T-cell (primary cell): ENCODE results near the gene ACTN1. TPM values are rescaled to one million over a fixed set of nuclear protein-coding genes. Genes with fewer than 3 reads are reported as not detected.
A peak's percentile ranks its signal among the peaks of the same experiment; 100 is the strongest.

Source experiments
- ATAC-seq, 4 experiments: fragments of 200-7000 bp in 3 of 4; fragments of 150-1000 bp in 1 of 4; cut with Tn5 transposase; replicated peaks in 1 of 4; 1 replicate in 3 of 4; 2 replicates in 1 of 4; pipeline ENCODE4 v1.10.0; 2021; ENCODE audit warnings: moderate library complexity in 3 of 4, mild to moderate bottlenecking in 2 of 4, moderate number of reproducible peaks in 1 of 4
- CTCF ChIA-PET, 2 donors: fragments of 300-600 bp; sonication (Branson Sonifier 250); formaldehyde crosslinking; loops; one replicate each; lab custom pipeline; 2022; ENCODE audit warnings: antibody characterized with exemption in 2 of 2; lab: Charles Lee
- POLR2A ChIA-PET, 2 donors: fragments of 300-600 bp; sonication (Branson Sonifier 250); formaldehyde crosslinking; loops; one replicate each; lab custom pipeline; 2022; ENCODE audit warnings: antibody characterized with exemption in 2 of 2; lab: Charles Lee
- DNase-seq, 35 experiments: peaks; one replicate each; pipeline versions ENCODE4 v3.0.0 to v3.0.0-alpha.2; 2013 to 2023
- H3K27ac ChIP-seq: one replicate; pipeline ENCODE4 v1.5.1; 2013; ENCODE audit warnings: low read length
- H3K27me3 ChIP-seq, 2 experiments: replicated peaks in 1 of 2; 1 replicate in 1 of 2; 2 replicates in 1 of 2; pipeline versions ENCODE4 v1.6.1 to v1.7.0; 2013; ENCODE audit warnings: low read length in 1 of 2, mixed read lengths in 1 of 2; ENCODE audit not compliant: control insufficient read depth in 2 of 2, insufficient read depth in 2 of 2; ENCODE audit errors: extremely low read depth in 1 of 2
- H3K36me3 ChIP-seq, 2 donors: 1 replicate in 1 of 2; 2 replicates in 1 of 2; pipeline versions ENCODE4 v1.6.1 to v1.7.0; 2013; ENCODE audit warnings: low read length in 1 of 2; ENCODE audit not compliant: control insufficient read depth in 2 of 2, insufficient read depth in 1 of 2; ENCODE audit errors: extremely low read depth in 1 of 2
- H3K4me1 ChIP-seq, 2 experiments: 1 replicate in 1 of 2; 2 replicates in 1 of 2; pipeline versions ENCODE4 v1.6.1 to v1.7.0; 2013; ENCODE audit warnings: low read length in 2 of 2, mixed read lengths in 1 of 2; ENCODE audit not compliant: insufficient read depth in 2 of 2, control insufficient read depth in 1 of 2; ENCODE audit errors: extremely low read depth in 1 of 2
- H3K4me3 ChIP-seq, 2 donors: 1 replicate in 1 of 2; 2 replicates in 1 of 2; pipeline versions ENCODE4 v1.5.1 to v1.7.0; 2013; ENCODE audit warnings: mild to moderate bottlenecking in 2 of 2, low read length in 1 of 2, moderate library complexity in 1 of 2; ENCODE audit not compliant: control insufficient read depth in 1 of 2; ENCODE audit errors: extremely low read depth in 1 of 2
- H3K9me3 ChIP-seq: 2 replicates; pipeline ENCODE4 v1.7.0; 2013
- H3K27ac Mint-ChIP-seq, 2 donors: one replicate each; pipeline ENCODE4 v1.8.0; 2020 to 2021; ENCODE audit warnings: mild to moderate bottlenecking in 2 of 2, mixed read lengths in 2 of 2
- H3K27me3 Mint-ChIP-seq, 2 donors: one replicate each; pipeline ENCODE4 v1.8.0; 2021 to 2022; ENCODE audit warnings: mixed read lengths in 2 of 2
- H3K36me3 Mint-ChIP-seq: one replicate; pipeline ENCODE4 v1.8.0; 2021; ENCODE audit warnings: mixed read lengths
- H3K4me1 Mint-ChIP-seq, 3 donors: one replicate each; pipeline ENCODE4 v1.8.0; 2020 to 2022; ENCODE audit warnings: mixed read lengths in 3 of 3, mild to moderate bottlenecking in 1 of 3
- H3K4me3 Mint-ChIP-seq, 3 donors: one replicate each; pipeline ENCODE4 v1.8.0; 2020 to 2022; ENCODE audit warnings: mild to moderate bottlenecking in 3 of 3, mixed read lengths in 3 of 3, moderate library complexity in 3 of 3
- H3K9me3 Mint-ChIP-seq, 3 donors: one replicate each; pipeline ENCODE4 v1.8.0; 2020 to 2022; ENCODE audit warnings: mixed read lengths in 3 of 3
- WGBS: methylation state at CpG from one replicate; pipeline ENCODE4 v1.1.5; 2013; ENCODE audit warnings: missing lambda C conversion rate; ENCODE audit not compliant: insufficient coverage; 5-methylcytosine and 5-hydroxymethylcytosine counted together
- total RNA-seq, 35 experiments: library from RNA in 6 of 35; stranded (reverse) in 6 of 35; fragments of 120-200 nt in 1 of 35; gene quantifications; one replicate each; pipeline versions ENCODE4 v1.2.1 to v1.2.4 and lab custom pipeline; 2013 to 2026

Gene ACTN1
- total RNA-seq, 5 donors from 2014 or later (not counting 1 experiment from before 2014, with no cell fraction given): 84.8 to 219 (median 122) TPM

DNA sequence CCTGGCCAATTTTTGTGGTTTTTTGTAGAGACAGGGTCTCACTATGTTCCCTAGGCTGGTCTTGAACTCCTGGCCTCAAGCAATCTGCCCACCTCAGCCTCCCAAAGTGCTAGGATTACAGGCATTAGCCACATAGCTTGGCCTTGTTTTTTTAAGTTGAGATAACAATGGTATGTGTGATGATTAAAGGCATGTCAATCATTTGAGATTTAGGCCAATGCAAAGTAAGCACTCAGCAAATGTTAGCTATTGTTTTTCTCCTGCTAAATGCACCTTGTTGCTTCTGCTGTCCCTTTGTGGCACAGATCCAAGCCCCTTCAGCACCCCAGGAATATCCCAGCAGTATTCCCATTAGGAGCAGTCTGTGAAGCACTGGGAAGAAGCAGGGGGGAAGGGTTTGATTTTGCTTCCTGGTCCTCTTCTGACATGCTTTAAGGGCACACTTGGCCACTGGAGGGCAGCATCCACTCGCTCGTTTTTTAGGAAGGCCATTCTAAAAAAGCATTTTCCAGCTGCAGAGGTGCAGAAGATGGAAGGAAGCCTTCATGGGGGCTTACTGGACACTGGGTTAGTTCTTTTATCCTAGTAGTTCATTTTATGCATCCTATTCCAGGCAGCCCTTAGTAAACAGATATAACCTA lies 116.0 kb downstream of the ACTN1 start:
- H3K4me3 ChIP-seq: no peak overlapping the region
- ChIA-PET CTCF (interaction anchor here (0.7 to 1.6 kb wide), 8 partner anchors 51 to 566 kb away, joined by 3 to 10 read pairs (median 3); no protein-coding TSS in a partner anchor), POLR2A (no interaction called here)
- Mint-ChIP-seq H3K9me3 (peaks cover 0 to 11% (median 5%) of the 10 kb centered on the region in 3 donors), H3K27me3 (no peaks in the 10 kb centered on the region), H3K4me1 (no peaks in the 10 kb centered on the region), H3K27ac (no peak overlapping the region), H3K4me3 (no peak overlapping the region), H3K36me3 (no peaks in the 10 kb centered on the region)
- H3K9me3 ChIP-seq: no peaks in the 10 kb centered on the region
- DNase-seq: peak; percentile 21 to 75 (median 55)
- no peaks in the 10 kb centered on the region for H3K36me3 ChIP-seq
- 0% methylated on average over 2 of the region's 2 CpGs for WGBS
- peak in 3 of 4 experiments; percentile 32 to 51 (median 50) for ATAC-seq
- no peaks in the 10 kb centered on the region for H3K27me3 ChIP-seq
- no peaks in the 10 kb centered on the region for H3K4me1 ChIP-seq
- no peak overlapping the region for H3K27ac ChIP-seq

DNA sequence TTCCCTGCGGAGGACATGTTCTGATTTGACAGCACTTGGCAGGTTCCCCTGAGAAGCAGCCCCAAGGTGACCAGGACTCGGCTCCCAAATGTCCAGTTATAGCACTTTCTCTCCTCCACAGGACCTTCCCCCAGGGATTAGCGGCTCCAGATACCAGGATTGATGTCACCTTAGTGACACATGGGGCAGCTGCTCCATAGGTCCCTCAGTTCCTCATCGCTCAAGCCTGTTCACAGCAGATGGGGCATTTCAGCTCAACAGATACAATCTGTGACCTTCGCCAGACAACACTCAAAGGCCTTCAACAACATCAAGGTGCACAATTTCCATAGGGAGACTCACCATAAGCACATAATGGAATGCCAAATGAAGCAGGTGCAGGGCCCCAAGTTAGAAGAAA lies 118.3 kb downstream of the ACTN1 start:
- CTCF ChIA-PET: interaction anchor here in 1 of 2 donors (0.5 kb wide), 1 partner anchor 9 kb away, joined by 5 read pairs; no protein-coding TSS in a partner anchor
- Mint-ChIP-seq H3K4me3 (no peak overlapping the region), H3K36me3 (no peaks in the 10 kb centered on the region), H3K9me3 (peaks cover 0 to 10% (median 4%) of the 10 kb centered on the region in 3 donors), H3K4me1 (no peaks in the 10 kb centered on the region), H3K27ac (no peak overlapping the region), H3K27me3 (no peaks in the 10 kb centered on the region)
- DNase-seq: no peak
- H3K36me3 ChIP-seq: no peaks in the 10 kb centered on the region
- H3K9me3 ChIP-seq: no peaks in the 10 kb centered on the region
- 97% methylated on average over 4 of the region's 5 CpGs for WGBS
- no peaks in the 10 kb centered on the region for H3K27me3 ChIP-seq
- no peak for ATAC-seq
- H3K4me3 ChIP-seq: no peak overlapping the region
- no peak overlapping the region for H3K27ac ChIP-seq
- no peaks in the 10 kb centered on the region for H3K4me1 ChIP-seq
- POLR2A ChIA-PET: no interaction called here

DNA sequence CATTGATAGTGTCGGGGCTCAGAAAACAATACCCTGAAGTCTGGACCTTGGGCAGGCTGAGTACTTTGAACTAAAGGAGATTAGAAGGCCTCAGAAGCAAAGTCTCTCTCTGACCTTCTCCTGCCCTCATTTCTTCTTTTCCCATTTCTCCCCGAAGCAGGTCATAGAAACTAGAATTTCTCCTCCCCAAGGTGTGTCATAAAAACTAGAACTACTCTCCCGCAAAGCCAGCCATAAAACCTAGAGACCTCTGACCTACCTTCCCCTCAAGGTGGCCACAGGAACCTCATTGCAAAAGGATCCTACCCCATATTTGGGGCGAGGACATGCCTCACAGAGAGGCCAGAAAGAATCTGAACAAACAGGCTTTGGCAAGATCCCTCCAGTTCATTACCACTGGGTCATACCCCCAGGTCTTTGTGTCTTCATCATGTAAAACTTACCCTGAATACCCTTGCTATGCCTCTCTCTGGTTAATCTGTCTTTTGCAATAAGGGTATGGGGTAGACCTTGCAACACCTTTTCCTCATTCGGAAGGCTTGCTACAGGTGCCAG lies 121.5 kb downstream of the ACTN1 start:
- no peaks in the 10 kb centered on the region for H3K36me3 ChIP-seq
- Mint-ChIP-seq H3K27ac (no peak overlapping the region), H3K9me3 (no peaks in the 10 kb centered on the region), H3K4me3 (no peak overlapping the region), H3K4me1 (peaks cover 0 to 6% (median 0%) of the 10 kb centered on the region in 3 donors), H3K36me3 (no peaks in the 10 kb centered on the region), H3K27me3 (no peaks in the 10 kb centered on the region)
- no peaks in the 10 kb centered on the region for H3K9me3 ChIP-seq
- ChIA-PET CTCF (no interaction called here), POLR2A (no interaction called here)
- 77% methylated on average over 2 of the region's 5 CpGs for WGBS
- H3K4me3 ChIP-seq: no peak overlapping the region
- no peak overlapping the region for H3K27ac ChIP-seq
- no peaks in the 10 kb centered on the region for H3K27me3 ChIP-seq
- DNase-seq (no peak), ATAC-seq (no peak)
- no peaks in the 10 kb centered on the region for H3K4me1 ChIP-seq

DNA sequence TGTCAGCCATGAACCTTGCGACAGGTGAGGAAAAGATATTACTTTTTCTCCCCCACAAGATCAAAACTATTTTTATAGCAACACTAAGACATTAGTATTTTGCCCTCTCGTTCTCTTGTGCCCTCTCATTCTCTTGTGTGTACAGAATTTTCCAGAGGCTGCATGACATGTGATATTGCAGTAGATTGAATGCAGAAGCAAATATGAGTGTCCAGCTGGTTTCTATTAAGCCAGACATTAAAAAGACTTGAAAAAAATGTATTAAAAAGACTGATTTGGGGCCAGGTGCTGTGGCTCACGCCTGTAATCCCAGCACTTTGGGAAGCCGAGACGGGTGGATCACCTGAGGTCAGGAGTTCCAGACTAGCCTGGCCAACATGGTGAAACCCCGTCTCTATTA lies 122.5 kb downstream of the ACTN1 start:
- Mint-ChIP-seq H3K27ac (no peak overlapping the region), H3K36me3 (no peaks in the 10 kb centered on the region), H3K4me3 (no peak overlapping the region), H3K9me3 (no peaks in the 10 kb centered on the region), H3K4me1 (peaks cover 0 to 6% (median 0%) of the 10 kb centered on the region in 3 donors), H3K27me3 (no peaks in the 10 kb centered on the region)
- WGBS: 88% methylated on average over 3 of the region's 6 CpGs
- no peaks in the 10 kb centered on the region for H3K36me3 ChIP-seq
- ChIA-PET POLR2A (no interaction called here), CTCF (no interaction called here)
- ATAC-seq: no peak
- H3K9me3 ChIP-seq: no peaks in the 10 kb centered on the region
- no peak overlapping the region for H3K4me3 ChIP-seq
- H3K4me1 ChIP-seq: no peaks in the 10 kb centered on the region
- H3K27me3 ChIP-seq: no peaks in the 10 kb centered on the region
- no peak for DNase-seq
- H3K27ac ChIP-seq: no peak overlapping the region

- Histone ChIP-seq H3K9me3 (no peaks in the 10 kb centered on the region), H3K36me3 (no peaks in the 10 kb centered on the region), H3K4me3 (no peak overlapping the region), H3K27ac (no peak overlapping the region), H3K4me1 (no peaks in the 10 kb centered on the region), H3K27me3 (no peaks in the 10 kb centered on the region)
- H3K36me3 Mint-ChIP-seq: no peaks in the 10 kb centered on the region
- ChIA-PET CTCF (interaction anchor here in 1 of 2 donors (1.0 kb wide), 1 partner anchor 10 kb away, joined by 3 read pairs; no protein-coding TSS in a partner anchor), POLR2A (no interaction called here)
- H3K4me1 Mint-ChIP-seq: peaks cover 0 to 6% (median 0%) of the 10 kb centered on the region in 3 donors
- ATAC-seq: no peak
- H3K9me3 Mint-ChIP-seq: no peaks in the 10 kb centered on the region
- H3K27me3 Mint-ChIP-seq: no peaks in the 10 kb centered on the region
- 89% methylated on average over 4 of the region's 7 CpGs for WGBS
- no peak overlapping the region for H3K27ac Mint-ChIP-seq
- no peak overlapping the region for H3K4me3 Mint-ChIP-seq
- no peak for DNase-seq
Observed at GRCh38 chr14:68854421-68854820, 124.7 kb downstream of the ACTN1 start.

- no peak overlapping the region for H3K27ac ChIP-seq
- Mint-ChIP-seq H3K27ac (no peak overlapping the region), H3K27me3 (no peaks in the 10 kb centered on the region), H3K9me3 (no peaks in the 10 kb centered on the region), H3K36me3 (no peaks in the 10 kb centered on the region), H3K4me3 (no peak overlapping the region), H3K4me1 (peaks cover 0 to 6% (median 0%) of the 10 kb centered on the region in 3 donors)
- no peaks in the 10 kb centered on the region for H3K4me1 ChIP-seq
- H3K9me3 ChIP-seq: no peaks in the 10 kb centered on the region
- DNase-seq: no peak
- H3K27me3 ChIP-seq: no peaks in the 10 kb centered on the region
- ChIA-PET POLR2A (no interaction called here), CTCF (interaction anchor here in 1 of 2 donors (0.5 kb wide), 1 partner anchor 20 kb away, joined by 3 read pairs; no protein-coding TSS in a partner anchor)
- no peak for ATAC-seq
- no peak overlapping the region for H3K4me3 ChIP-seq
- WGBS: 82% methylated on average over 2 of the region's 6 CpGs
- H3K36me3 ChIP-seq: no peaks in the 10 kb centered on the region
Observed at GRCh38 chr14:68853749-68854148, 125.4 kb downstream of the ACTN1 start.
